ELF-1 (cell line): ENCODE data around the gene ADAMTS7.
"Not testable (repeated sequence)": the region's sequence is repeated elsewhere in the genome, so short reads cannot be mapped to it uniquely, and the experiment has no call there.

Experiments
- DNase-seq: peaks from one replicate; pipeline ENCODE4 v3.0.0-alpha.2; 2016; ENCODE audit warnings: low read depth, low spot score

ADAMTS7 gene

GRCh38 chr15:78766041-78766440 lies 45.2 kb downstream of the ADAMTS7 start:
- no peak for DNase-seq

- DNase-seq = not testable (repeated sequence)
Observed at GRCh38 chr15:78765154-78765860, 46.0 kb downstream of the ADAMTS7 start.

- DNase-seq = not testable (repeated sequence)
Observed at GRCh38 chr15:78764340-78765153, 46.7 kb downstream of the ADAMTS7 start.

- no peak for DNase-seq
Observed at GRCh38 chr15:78763796-78764241, 47.4 kb downstream of the ADAMTS7 start.

GRCh38 chr15:78762985-78763795 lies 48.1 kb downstream of the ADAMTS7 start:
- no peak for DNase-seq

- DNase-seq = not testable (repeated sequence)
Observed at GRCh38 chr15:78762386-78762961, 48.8 kb downstream of the ADAMTS7 start.

- DNase-seq = no peak
Observed at GRCh38 chr15:78761891-78762385, 49.3 kb downstream of the ADAMTS7 start.

- not testable (repeated sequence) for DNase-seq
Observed at GRCh38 chr15:78761475-78761874, 49.8 kb downstream of the ADAMTS7 start.

GRCh38 chr15:78761020-78761419 lies 50.2 kb downstream of the ADAMTS7 start:
- no peak for DNase-seq

GRCh38 chr15:78760091-78760882 lies 51.0 kb downstream of the ADAMTS7 start:
- not testable (repeated sequence) for DNase-seq

- not testable (repeated sequence) for DNase-seq
Observed at GRCh38 chr15:78759361-78759998, 51.8 kb downstream of the ADAMTS7 start.

GRCh38 chr15:78758486-78759200 lies 52.6 kb downstream of the ADAMTS7 start:
- not testable (repeated sequence) for DNase-seq

- not testable (repeated sequence) for DNase-seq
Observed at GRCh38 chr15:78758084-78758483, 53.2 kb downstream of the ADAMTS7 start.

GRCh38 chr15:78757636-78757905 lies 53.7 kb downstream of the ADAMTS7 start:
- no peak for DNase-seq

GRCh38 chr15:78756781-78757635 lies 54.3 kb downstream of the ADAMTS7 start:
- DNase-seq = peak; percentile 47

- peak; percentile 85 for DNase-seq
Observed at GRCh38 chr15:78755900-78756591, 55.2 kb downstream of the ADAMTS7 start.

- DNase-seq = not testable (repeated sequence)
Observed at GRCh38 chr15:78754637-78755280, 56.5 kb downstream of the ADAMTS7 start.
